IPS-18c (cell line): Measurements from ENCODE around the gene HOXB13.

Source experiments
- H3K4me3 ChIP-seq: 2 replicates; pipeline ENCODE4 v1.7.0; 2013; ENCODE audit warnings: low read depth, mild to moderate bottlenecking, low read length, moderate library complexity; ENCODE audit not compliant: insufficient read depth
- H3K9me3 ChIP-seq: one replicate; pipeline ENCODE4 v1.6.1; 2013; ENCODE audit warnings: mild to moderate bottlenecking, low read length, moderate library complexity; ENCODE audit not compliant: control insufficient read depth, insufficient read depth

HOXB13 gene

DNA sequence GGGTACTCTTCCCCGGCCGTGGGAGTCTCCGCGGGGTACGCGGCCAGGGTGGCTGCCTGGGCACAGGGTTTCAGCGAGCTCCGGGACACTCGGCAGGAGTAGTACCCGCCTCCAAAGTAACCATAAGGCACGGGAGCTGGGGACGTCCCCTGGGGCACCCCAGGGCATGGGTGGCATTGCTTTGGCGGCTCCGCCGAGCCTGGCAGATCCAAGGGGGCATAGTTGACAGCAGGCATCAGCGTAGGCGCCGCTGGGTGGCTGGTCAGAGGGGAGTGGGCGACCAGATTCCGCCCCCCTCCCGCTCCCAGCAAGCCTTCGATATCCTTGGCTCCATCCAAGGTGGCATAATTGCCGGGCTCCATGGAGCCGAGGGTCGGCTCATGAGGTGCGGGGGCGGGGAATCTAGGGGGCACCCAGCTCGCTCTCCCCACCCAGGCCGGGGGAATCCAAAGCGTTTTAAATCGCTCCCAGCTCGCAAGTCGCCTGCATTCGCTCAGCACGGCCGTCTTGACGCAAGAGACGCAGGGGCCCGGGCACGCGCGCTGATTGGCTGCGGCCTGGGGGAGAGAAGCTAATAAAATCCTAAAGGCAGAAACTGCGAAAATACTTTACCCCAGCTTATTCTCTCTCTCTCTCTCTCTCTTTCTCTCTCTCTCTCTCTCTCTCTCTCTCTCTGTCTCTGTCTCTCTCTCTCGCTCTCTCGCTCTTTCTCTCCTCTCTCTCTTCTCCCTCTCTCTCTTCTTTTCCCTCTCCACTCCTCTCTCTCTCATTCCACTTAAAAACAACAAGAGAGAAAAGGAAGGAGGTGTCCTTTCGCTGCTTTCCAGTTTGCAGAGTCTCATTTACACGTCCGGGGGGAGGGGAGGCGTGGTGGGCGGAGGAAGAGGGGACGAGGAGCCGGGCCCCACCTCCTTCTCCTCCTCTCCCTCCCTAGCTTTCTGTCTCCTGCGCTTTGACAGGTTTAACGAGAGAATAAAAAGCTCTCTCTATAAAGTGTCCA, at the start of gene HOXB13:
HOXB13 (minus strand) TSS at position 519 of the 1,000 bp plus-strand sequence; CDS start at position 362, 157 bp downstream.
- Histone ChIP-seq H3K4me3 (0 out of 2 replicates have a peak within 1 kb of the TSS, but pooled peaks have one; percentile 3), H3K9me3 (peaks cover 5% of the 10 kb centered on the region)

DNA sequence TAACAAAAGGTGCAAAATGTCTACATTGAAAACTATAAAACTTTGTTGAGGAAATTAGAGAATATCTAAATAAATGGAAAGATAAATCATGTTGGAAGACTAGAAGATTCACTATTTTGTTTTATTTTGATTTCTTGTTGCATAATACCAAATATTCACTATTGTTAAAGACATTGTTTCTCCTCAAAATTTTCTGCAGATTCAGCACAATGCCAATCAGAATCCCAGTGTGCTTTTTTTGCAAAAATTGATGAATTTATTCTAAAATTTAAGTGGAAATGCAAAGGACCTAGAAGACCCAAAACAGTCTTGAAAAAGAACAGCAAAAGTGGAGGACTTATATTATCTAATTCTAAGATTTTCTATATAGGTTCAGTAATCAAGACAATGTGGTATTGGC, 48.1 kb upstream of the HOXB13 start:
- H3K9me3 ChIP-seq = no peaks in the 10 kb centered on the region
- no peak overlapping the region for H3K4me3 ChIP-seq

DNA sequence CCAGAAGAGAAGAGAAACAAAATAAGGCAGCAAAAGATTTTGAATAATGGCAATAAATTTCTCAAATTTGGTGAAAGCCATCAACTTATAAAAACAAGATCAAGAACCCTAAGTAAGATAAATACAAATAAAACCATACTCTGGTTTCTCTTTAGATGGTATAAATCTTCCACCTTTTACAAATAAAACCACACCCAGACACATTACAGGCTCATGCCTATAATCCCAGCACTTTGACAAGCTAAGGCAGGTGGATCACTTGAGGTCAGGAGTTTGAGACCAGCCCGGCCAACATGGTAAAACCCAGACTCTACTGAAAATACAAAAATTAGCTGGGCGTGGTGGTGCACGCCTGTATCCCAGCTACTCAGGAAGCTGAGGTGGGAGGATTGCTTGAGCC, 44.7 kb upstream of the HOXB13 start:
- Histone ChIP-seq H3K9me3 (no peaks in the 10 kb centered on the region), H3K4me3 (no peak overlapping the region)

DNA sequence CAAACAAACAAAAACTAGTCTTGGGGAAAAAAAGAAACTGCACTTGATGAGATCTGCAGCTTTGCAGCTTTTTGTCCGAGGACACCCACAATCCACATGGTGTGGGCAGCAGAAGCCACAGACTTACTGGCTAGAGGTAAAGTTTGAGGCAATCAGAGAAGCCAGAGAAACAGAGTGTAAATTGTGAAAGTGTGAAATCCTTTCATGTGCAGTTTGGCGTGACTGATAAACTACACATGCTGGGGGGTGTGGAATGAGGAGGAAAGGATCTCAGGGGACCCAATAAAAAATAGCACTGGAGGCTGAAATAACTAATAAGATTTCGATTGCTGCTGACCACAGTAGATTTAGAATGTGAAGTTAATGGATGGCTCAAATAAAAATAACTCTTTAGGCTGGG, 42.4 kb upstream of the HOXB13 start:
- H3K4me3 ChIP-seq = no peak overlapping the region
- H3K9me3 ChIP-seq = no peaks in the 10 kb centered on the region

DNA sequence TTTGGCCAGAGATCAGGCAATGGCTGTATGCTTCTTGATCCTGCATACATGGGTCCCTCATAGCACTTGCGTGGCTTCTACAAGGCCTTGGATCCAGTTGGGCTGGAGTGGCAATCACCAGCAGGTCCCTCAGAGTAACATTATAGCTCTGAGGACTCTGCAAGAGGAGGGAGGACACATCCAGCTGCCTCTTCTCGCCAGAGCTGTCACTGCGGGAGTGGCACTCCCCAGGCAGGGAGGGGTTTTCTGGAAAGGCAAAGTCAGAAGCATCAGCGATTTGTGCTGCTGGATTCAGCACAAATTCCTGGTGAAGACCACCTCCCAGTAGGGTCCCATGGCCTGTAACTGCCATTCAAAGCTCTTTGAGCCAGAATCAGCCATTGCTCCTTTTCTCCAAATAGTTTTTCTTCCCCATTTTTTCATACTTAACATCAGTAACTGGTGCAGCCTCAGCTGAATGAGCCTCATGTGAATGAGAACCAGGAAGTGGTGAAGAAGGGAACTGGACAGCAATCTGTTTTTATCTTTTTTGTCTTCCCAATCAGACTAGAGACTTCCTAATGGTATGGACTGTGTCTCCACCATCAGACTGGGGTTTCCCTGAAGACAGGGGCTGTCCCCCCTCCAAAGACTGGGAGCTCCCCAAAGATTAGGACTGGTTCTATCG, 40.6 kb upstream of the HOXB13 start:
- H3K4me3 ChIP-seq = no peak overlapping the region
- H3K9me3 ChIP-seq = no peaks in the 10 kb centered on the region

DNA sequence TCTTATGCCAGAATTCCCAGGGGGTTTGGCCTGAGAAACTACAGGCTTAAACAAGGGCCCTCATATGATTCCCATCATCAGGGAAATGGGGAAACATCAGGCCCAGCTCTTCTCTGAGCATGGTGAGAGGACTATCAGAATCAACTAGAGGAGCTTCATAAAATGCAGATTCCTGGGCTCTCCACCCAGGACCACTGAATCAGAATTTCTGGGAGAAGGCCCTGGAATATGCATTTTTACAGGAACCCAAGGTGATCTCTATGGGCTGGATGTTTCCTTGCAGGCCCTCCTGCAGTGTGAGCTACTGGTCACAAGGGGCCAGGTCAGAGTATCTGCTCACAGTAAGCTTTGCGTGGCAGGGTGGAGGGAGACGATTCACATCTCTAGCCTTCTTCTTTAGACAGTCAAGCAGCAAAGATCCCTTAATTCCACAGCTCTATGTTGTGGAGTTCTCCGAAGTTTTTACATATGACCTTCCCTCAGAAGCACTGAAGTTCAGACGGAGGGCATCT, 38.8 kb upstream of the HOXB13 start:
- no peaks in the 10 kb centered on the region for H3K9me3 ChIP-seq
- no peak overlapping the region for H3K4me3 ChIP-seq

DNA sequence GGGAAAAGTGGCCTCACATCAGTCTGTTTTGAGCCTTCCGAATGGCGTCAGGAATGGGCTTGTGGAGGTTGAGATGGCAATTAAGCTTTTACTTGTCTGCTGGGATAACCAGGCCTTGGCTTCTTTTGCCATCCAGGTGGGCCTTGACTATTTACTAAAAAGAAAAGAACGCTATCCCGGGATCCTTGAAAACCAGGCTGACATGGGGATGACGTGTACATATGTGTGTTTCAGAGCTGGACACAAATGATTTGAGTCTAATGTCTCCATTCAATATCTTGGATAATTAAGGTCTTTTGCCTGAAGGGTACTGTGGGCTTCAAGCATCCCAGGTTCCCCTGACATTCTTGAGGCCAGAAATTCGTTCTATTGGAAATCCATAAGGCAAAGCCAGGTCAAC, 32.6 kb upstream of the HOXB13 start:
- Histone ChIP-seq H3K4me3 (no peak overlapping the region), H3K9me3 (no peaks in the 10 kb centered on the region)

DNA sequence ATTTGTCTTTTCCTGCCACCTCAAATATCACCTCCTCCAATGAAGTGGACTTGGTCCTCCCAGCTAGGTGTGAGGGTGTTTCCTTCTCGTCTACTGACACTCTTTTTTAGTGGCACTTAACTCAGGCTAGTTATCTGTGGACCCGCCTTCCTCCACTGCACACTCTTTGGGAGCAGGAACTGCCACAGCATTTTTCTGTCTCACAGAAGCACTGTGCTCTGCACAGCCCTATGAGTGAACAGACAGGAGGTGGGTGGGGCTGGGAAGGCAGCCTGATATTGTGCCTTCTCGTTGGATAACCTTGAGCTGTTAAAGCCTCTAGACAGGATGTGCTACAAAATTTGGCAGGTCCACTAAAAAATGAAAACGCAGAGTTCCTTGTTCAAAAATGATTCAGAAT, 31.9 kb upstream of the HOXB13 start:
- H3K4me3 ChIP-seq = no peak overlapping the region

DNA sequence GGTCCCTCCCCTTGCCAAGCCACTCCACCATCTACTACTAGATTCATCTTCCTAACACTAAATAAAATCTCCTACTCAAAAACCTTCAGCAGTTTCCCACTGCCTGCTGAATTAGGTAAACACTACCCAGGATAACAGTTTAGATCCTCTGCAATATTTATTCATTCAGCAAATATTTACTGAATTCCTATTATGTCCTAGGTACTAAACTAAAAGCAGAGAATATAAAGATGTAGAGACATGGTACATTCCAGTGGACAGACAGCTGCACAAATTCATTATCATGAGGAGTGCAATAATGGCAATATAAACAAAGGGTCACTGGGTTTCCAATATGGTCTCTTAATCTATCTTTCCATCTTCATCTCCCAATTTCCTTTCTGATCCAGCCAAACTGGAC, 30.7 kb upstream of the HOXB13 start:
- H3K4me3 ChIP-seq = no peak overlapping the region
- no peaks in the 10 kb centered on the region for H3K9me3 ChIP-seq

More for the DNA sequence above, 31.9 kb upstream of the HOXB13 start:
- H3K9me3 ChIP-seq = no peaks in the 10 kb centered on the region

DNA sequence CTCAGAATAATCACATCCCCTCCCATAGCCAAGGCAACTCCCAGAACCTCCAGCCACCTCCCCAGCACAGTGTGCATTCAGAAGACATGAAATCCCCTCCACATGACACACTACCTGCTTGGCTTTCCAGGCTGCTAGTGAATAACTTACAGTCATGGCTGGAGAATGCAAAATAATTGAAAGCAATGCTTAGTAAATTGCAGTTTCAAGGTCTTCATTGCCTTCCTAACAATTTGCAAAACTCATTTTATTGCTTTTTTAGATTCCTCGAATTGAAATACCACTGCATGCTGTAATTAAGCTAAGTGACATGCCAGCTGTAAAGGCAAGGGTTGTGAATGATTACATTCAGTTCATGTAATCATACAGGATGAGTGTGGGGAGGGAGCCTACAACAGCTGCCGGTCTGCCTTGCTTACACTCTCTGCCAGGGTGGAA, 29.0 kb upstream of the HOXB13 start:
- no peak overlapping the region for H3K4me3 ChIP-seq
- no peaks in the 10 kb centered on the region for H3K9me3 ChIP-seq

DNA sequence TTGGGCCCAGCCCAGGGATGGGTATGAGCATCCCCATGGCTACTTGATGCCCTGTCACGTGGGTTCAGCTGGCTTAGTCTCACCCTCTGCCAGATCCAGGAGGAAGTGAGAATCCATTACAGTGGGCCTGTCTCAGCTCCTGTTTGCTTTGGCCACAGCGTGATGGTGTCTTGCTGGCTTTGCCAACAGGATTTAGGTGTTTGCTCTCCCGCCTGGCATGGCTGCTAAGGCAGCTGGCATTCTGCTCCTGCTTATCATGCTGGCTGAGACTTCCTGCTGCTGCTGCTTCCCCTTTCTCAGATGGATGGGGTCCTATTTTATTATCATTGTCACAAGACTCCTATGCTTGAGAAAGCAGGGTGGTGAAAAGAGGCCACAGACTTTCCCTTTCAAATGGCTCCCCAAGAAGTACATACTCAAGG, 28.3 kb upstream of the HOXB13 start:
- Histone ChIP-seq H3K9me3 (no peaks in the 10 kb centered on the region), H3K4me3 (no peak overlapping the region)

DNA sequence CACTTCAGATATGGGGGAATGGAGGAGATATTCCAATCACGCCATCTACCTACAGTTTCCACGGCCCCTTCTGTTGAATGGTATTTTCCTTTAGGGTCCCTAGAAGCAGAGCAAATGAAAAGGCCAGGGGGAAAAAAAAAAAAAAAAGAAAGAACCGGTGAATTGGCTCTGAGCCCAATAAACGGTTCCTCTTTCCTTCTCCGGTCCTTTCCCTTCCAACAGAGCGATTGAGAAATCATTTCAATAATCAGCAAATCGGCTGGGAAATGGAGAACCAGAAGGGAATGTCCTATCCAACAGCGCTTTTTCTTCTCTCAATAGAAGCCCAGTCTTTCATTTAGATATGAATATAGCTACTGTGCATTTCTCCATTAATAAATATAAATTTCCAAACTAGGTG, 26.8 kb upstream of the HOXB13 start:
- Histone ChIP-seq H3K9me3 (no peaks in the 10 kb centered on the region), H3K4me3 (no peak overlapping the region; the same call in 1 of the 2 replicates)

DNA sequence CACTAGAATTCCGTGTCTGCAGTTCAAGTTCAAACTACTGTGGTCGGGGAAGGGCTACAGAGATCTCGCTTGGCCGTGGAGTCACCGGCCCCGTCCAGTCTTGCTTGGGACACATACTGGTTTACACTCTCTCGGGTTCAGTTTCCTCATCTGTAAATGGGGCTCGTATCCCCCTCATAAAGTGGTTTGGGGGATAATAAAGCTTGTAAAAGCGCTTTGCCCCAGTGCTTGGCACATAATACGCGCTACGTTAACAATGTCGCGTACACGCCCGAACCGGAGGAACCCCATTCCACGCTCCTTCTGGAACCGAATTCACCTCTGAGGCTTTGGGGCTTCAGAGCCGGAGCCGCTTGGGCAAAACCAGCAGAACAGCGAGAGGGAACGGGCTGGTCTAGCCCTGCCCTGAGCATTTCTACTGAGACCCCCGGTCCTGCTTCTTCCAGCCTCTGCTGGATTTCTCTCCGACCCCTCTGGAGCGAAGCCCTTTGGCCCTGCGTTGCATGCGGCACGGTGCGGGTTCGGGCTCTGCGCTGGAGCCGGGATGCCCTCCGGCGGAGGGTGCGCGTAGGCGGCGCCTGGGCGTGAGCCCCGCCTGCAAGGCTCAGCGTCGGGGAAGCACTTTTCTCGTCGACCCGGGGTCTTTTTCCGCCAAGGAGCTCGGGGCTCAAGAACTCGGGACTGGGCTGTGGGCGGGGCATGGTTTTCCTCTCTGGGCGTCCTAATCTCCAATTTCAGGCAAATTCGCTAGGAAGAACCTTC, 26.1 kb upstream of the HOXB13 start:
- Histone ChIP-seq H3K9me3 (peaks cover 2% of the 10 kb centered on the region), H3K4me3 (peak overlapping the region; percentile 9; the same call in 1 of the 2 replicates)

DNA sequence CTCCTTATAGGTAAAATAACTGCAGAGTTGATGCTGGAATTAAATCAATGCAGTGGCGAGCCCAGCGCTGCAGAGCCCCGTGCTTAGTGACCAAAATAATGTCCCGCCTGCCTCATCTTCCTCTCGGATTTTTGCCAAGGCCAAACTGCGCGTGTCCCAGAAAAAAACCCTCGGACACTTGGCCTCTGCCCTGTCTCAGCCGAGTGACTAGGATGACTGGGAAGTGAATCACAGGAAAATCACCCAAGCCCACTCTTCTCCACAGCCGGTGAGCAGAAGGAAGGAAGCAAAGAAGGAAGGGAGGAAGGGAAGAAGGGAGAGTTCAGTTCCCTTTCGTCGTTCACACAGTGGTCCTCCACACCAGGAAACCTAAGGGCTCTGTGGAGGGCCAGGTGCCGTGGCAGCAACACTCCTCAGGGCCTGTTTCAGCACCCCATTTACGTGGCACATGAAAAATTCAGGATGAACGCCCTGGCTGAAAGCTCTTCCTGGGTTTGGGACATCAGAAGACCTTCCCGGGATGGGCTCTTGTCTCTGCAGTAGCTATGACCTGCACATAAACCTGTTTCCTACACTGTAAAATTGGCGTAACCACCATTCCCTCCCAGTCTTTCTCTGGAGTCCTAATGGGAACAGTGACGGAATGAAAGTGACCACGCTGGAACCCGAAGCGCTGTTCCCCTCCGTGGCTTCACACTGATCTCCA, 25.4 kb upstream of the HOXB13 start:
- H3K9me3 ChIP-seq = peaks cover 2% of the 10 kb centered on the region
- no peak overlapping the region for H3K4me3 ChIP-seq

DNA sequence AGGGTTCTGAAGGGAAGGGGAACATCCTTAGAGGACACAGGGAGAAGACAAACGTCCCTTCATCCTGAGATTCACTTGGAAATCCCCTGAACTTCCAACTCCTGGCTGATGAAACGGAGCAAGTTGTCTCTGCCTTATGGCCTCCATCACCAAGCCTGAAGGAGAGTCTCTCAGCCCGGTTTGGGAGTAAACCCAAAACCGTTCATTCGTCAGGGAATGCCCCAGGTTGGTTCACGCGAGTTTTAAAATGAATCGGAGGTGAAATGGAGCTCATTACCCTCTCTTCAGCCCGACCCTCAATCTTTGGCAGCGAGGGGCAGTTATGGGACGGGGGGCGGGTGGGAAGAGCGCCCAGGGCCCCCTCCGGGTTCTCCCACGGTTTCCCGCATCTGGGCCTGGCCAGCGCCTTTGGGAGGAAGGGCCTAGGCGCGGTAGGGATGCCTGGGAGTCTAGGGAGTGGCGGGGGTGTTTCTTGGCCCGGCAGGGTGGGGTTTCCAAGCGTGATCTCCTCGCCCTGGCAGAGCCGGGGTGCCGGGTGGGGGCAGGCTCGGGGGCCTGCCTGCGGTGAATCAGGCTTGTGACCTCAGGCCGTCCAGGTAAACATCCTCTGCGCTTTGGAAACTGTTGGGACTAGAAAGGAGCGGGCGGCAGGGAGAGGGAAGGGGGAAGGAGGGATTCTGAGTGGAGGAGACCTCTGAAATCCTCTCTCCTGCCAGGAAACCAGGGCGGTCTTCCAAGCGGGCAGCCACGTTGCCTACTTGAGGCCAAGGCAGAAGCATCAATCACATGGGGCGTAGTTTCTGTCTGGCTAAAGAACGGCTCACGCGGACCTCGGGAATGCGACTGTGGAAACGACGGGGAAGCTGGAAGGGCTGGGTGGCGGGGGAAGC, 24.1 kb upstream of the HOXB13 start:
- no peak overlapping the region for H3K4me3 ChIP-seq
- peaks cover 2% of the 10 kb centered on the region for H3K9me3 ChIP-seq
